GM19099 (cell line): Measurements from ENCODE around the gene UIMC1.

ENCODE experiments used
- POLR2A ChIP-seq: IDR thresholded peaks from 3 replicates; pipeline ENCODE4 v1.6.1; 2011; ENCODE audit warnings: low read depth; ENCODE audit not compliant: insufficient read length; ENCODE audit errors: extremely low read depth

UIMC1 gene

GRCh38 chr5:177022386-177023302, 16.1 kb upstream of the UIMC1 start, which contains the start of gene ZNF346:
ZNF346 (plus strand) TSS chr5:177022696; CDS start chr5:177022739, 43 bp downstream.
- peak; percentile 89 for TF ChIP-seq POLR2A

GRCh38 chr5:177020033-177020432, 13.5 kb upstream of the UIMC1 start:
- no peak for TF ChIP-seq POLR2A

- TF ChIP-seq POLR2A = no peak
Measured at GRCh38 chr5:177018341-177018740, 11.8 kb upstream of the UIMC1 start.

DNA sequence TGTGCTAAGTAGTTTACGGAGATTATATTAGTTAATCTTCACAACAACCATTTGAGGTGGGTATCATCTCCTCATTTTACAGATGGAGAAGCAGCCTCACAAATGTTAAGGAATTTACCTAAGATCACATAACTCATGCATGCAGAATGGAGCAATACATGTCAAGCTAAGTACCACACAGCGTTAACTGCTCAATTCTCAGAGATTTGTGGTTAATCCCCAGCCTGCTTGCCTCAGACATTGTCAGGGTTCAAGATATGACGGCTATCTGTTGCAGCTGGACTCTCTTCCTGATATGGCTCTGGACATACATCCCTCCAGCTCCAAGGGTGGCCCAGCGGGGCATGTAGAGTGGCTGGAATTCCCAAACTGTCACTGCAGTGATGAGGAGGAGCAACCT, 8.6 kb upstream of the UIMC1 start:
- no peak for TF ChIP-seq POLR2A

DNA sequence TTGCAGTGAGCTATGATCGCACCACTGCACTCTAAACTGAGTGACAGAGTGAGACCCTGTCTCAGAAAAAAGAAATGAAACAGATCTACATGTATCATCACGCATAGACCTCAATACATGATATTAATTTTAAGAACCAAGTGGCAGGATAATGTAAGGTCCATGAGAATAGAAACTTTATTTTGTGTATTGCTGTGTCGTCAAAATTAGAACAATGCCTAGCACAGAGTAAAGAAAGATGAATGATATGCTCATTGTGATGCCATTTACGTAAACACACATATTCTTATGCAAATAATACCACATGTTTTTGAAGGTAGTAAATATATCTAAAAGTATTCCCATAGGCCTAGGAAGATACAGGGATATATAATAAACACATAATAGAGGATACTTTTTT, 3.6 kb upstream of the UIMC1 start:
- TF ChIP-seq POLR2A = no peak

- TF ChIP-seq POLR2A = no peak
Measured at GRCh38 chr5:177008716-177009115, 2.1 kb upstream of the UIMC1 start.

DNA sequence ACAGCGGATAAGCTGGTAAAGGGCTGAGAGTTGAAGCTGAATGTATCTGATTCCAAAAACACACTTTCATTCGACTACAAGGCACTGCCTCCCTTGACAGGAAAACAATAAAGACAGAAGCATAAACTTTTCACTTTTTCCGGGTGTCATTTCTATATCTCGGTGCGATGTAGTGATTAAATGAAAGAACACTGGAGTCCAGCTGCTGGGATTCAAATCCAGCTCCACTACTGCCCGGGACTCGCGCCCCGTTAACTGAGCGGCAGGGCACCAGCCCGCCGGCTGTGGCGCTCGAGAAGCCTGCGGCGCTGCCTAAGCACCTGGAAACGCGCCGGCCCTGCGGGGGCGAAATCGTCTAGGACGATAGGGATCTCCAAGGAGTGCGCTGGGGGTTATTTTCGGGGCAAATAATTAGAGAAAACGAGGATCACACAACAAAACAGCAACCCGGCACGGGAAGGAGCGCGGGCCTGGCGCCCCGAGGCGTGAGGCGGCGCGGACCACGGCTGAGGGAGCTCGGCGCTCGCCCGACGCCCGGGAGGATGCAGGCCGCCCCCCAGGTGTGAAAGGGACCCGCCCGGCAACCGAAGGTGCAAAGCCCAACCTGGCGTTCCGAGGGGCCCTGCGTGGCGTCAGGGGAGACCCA, 837 bp downstream of the UIMC1 start:
- no peak for TF ChIP-seq POLR2A

DNA sequence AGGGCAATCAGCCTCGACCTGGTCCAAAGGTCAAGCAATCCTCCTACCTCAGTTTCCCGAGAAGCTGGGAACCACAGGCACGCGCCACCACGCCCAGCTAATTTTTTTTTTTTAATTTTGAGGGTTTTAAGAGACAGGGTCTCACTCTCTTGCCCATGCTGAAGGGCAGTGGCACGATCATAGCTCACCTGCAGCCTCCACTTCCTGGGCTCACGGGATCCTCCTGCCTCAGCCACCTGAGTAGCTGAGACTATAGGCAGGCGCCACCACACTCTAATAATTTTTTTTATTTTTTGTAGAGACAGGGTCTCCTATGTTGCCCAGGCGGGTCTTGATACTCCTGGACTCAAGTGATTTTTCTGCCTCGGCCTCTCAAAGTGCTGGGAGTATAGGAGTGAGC, 1.6 kb downstream of the UIMC1 start:
- no peak for TF ChIP-seq POLR2A

GRCh38 chr5:177003649-177004048, 2.9 kb downstream of the UIMC1 start:
- no peak for TF ChIP-seq POLR2A

DNA sequence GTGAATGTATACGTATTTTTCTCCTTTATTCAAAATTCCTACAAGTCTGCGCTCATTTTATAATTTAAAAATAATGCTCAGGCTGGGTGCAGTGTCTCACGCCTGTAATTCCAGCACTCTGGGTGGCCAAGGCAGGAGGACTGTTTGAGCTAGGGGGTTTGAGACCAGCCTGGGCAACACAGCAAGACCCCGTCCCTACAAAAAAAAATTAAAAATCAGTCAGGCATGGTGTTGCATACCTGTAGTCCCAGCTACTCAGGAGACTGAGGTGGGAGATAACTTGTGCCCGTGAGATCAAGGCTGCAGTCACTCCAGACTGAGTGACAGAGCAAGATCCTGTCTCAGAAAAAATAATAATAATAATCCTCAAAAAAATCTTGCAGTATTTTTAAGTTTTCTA, 7.8 kb downstream of the UIMC1 start:
- TF ChIP-seq POLR2A = no peak

- TF ChIP-seq POLR2A = no peak
Measured at GRCh38 chr5:176996780-176997179, 9.8 kb downstream of the UIMC1 start.

DNA sequence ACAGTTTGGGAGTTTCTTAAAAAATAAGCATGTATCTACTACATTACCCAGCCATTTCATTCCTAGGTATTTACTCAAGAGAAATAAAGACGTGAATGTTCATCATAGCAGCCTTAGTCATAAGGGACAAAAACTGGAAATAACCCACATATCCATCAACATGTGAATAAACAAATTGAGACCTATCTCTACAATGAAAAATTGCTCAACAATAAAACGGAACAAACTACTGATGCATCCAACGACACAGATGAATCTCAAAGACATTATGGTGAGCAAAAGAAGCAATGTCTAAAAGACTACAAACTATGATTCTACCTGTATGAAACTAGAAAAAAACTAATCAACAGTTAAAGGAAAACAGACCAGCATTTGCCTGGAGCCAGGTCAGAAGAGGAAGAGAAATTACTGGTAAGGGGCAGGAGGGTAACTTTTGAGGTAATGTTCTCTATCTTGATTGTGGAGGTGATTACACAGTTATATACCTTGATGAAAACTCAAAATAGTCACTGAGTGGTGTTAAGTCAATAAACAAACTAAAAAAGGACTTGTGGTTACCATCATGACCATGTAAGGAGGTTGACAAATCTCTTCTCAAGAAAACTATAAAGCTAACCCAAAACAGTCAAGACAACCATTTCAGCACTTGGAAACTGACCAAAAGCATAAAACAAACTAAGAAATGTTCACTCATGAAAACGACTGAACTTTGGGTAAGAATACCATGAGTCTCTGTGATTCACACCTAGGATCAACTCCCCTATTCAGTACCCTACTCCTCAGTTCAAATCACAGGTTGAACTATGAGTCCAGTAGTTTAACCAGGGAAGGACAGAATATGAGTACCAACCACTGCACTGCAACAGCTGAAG, 10.4 kb downstream of the UIMC1 start:
- TF ChIP-seq POLR2A = no peak

DNA sequence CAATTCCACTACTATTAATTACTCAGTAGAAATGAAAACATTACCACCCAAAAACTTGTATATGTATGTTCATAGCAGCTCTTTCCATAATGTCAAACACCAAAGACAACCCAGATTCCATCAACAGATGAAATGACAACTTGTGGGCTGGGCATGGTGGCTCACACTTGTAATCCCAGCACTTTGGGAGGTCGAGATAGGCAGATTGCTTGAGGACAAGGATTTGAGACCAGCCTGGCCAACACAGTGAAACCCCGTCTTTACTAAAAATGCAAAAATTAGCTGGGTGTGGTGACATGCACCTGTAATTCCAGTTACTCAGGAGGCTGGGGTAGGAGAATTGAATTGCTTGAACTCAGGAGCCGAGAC, 11.5 kb downstream of the UIMC1 start:
- no peak for TF ChIP-seq POLR2A

DNA sequence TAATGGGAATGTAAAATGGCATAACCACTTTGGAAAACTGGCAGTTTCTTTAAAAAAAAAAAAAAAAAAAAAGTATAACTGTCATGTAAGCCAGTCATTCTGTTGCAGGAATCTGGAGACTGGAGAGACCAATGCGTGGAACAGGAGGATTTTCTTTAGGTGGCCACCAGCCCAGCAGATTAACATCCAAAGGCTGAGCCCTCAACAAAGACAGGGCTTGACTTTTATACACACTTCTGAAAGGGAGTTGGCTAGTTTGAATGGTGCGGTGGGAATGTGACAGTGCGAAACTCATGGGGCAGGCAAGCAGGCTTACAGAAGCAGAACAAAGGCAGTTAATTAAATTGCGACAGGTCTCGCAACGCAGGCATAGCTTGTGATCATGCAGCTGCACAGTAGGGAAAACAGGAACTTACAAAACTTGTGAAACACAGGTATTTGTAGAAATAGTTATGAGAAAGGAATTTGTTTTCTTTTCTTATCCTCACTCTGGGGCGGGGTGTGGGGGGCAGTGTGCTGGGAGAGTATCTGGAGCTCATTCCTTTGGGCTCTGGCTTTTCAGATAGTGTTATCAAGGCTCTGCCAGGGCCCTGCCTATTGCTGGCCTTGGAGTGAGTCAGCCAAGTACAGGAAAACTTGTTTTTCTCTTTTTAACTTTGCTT, 12.0 kb downstream of the UIMC1 start:
- no peak for TF ChIP-seq POLR2A

DNA sequence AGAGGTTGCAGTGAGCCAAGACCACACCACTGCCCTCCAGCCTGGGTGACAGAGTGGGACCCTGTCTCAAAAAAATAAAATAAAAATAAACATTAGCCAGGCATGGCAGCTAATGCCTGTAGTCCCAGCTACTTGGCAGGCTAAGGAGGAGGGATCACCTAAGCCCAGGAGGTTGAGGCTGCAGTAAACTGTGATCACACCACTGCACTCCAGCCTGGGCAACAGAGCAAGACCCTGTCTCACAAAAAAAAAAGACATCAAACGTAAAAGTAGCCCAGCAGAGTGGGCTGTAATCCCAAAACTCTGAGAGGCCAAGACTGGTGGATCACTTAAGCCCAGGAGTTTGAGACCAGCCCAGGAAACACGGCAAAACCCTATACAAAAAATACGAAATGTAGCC, 19.0 kb downstream of the UIMC1 start:
- no peak for TF ChIP-seq POLR2A

DNA sequence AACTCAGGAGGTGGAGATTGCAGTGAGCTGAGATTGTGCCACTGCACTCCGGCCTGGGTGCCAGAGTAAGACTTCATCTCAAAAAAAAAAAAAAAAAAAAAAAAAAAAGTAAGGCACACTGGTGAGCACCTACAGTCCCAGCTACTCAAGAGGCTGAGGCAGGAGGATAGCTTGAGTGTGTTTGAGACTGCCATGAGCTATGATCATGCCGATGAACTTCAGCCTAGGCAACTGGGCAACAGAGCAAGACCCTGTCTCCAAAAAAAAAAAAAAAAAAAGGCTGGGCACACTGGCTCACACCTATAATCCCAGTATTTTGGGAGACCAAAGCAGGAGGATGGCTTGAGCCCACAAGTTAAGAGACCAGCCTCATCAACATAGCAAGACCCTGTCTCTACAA, 20.3 kb downstream of the UIMC1 start:
- TF ChIP-seq POLR2A = no peak

DNA sequence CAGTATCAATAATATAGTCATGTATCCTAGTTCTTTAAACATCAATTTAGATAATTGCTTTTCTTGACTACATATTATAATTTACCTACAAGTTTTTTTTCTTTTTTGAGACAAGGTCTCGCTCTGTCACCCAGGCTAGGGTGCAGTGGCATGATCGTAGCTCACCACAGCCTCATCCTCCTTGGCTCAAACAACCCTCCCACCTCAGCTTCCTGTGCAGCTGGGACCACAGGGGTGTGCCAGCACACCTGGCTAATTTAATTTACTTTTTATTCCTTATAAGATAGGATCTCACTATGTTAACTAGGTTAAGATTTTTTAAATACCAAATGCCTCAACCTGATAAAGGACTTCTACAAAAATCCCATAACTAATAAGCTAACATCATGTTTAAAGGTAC, 21.1 kb downstream of the UIMC1 start:
- TF ChIP-seq POLR2A = no peak
